ENCODE results near the gene CCT6A. TPM values are rescaled to one million over a fixed set of nuclear protein-coding genes. Genes with fewer than 3 reads are reported as not detected.
"Not testable (repeated sequence)": the region's sequence is repeated elsewhere in the genome, so short reads cannot be mapped to it uniquely, and the experiment has no call there.

CCT6A gene
- total RNA-seq (ENCODE audit: insufficient read depth, low replicate concordance), result 148 TPM

- DNase-seq (ENCODE audit: low spot score), result peak; percentile 99
Observed at GRCh38 chr7:56051339-56052191, at the start of gene CCT6A, which contains the start of gene PSPH. Gene CCT6A, plus strand, starts transcription at chr7:56051765. Its CDS starts 84 bp downstream, at chr7:56051849. Gene PSPH, minus strand, starts transcription at chr7:56051444. Its CDS starts 30,232 bp downstream, at chr7:56021212.

- no peak for DNase-seq (ENCODE audit: low spot score)
Observed at GRCh38 chr7:56003749-56004148, 47.8 kb upstream of the CCT6A start.

- no peak for DNase-seq (ENCODE audit: low spot score)
Observed at GRCh38 chr7:56007167-56007652, 44.4 kb upstream of the CCT6A start.

GRCh38 chr7:56007891-56008290, 43.7 kb upstream of the CCT6A start:
- no peak for DNase-seq (ENCODE audit: low spot score)

GRCh38 chr7:56009695-56010094, 41.9 kb upstream of the CCT6A start:
- no peak for DNase-seq (ENCODE audit: low spot score)

GRCh38 chr7:56017015-56017414, 34.5 kb upstream of the CCT6A start:
- DNase-seq (ENCODE audit: low spot score), result not testable (repeated sequence)

GRCh38 chr7:56019501-56019900, 32.1 kb upstream of the CCT6A start:
- no peak for DNase-seq (ENCODE audit: low spot score)

GRCh38 chr7:56023500-56023899, 28.1 kb upstream of the CCT6A start:
- no peak for DNase-seq (ENCODE audit: low spot score)

- peak; percentile 30 for DNase-seq (ENCODE audit: low spot score)
Observed at GRCh38 chr7:56026538-56026937, 25.0 kb upstream of the CCT6A start.

GRCh38 chr7:56028942-56029630, 22.5 kb upstream of the CCT6A start:
- no peak for DNase-seq (ENCODE audit: low spot score)

GRCh38 chr7:56030340-56030739, 21.2 kb upstream of the CCT6A start:
- no peak for DNase-seq (ENCODE audit: low spot score)

GRCh38 chr7:56031556-56031955, 20.0 kb upstream of the CCT6A start:
- DNase-seq (ENCODE audit: low spot score), result not testable (repeated sequence)

GRCh38 chr7:56032578-56032977, 19.0 kb upstream of the CCT6A start:
- DNase-seq (ENCODE audit: low spot score), result not testable (repeated sequence)

GRCh38 chr7:56033671-56034432, 17.7 kb upstream of the CCT6A start:
- DNase-seq (ENCODE audit: low spot score), result peak; percentile 88

- no peak for DNase-seq (ENCODE audit: low spot score)
Observed at GRCh38 chr7:56040730-56041129, 10.8 kb upstream of the CCT6A start.

- DNase-seq (ENCODE audit: low spot score), result not testable (repeated sequence)
Observed at GRCh38 chr7:56045758-56046157, 5.8 kb upstream of the CCT6A start.

- peak; percentile 88 for DNase-seq (ENCODE audit: low spot score)
Observed at GRCh38 chr7:56046721-56047445, 4.7 kb upstream of the CCT6A start.

- DNase-seq (ENCODE audit: low spot score), result not testable (repeated sequence)
Observed at GRCh38 chr7:56047446-56048116, 4.0 kb upstream of the CCT6A start.

- peak; percentile 40 for DNase-seq (ENCODE audit: low spot score)
Observed at GRCh38 chr7:56048245-56048644, 3.3 kb upstream of the CCT6A start.

GRCh38 chr7:56048763-56049162, 2.8 kb upstream of the CCT6A start:
- not testable (repeated sequence) for DNase-seq (ENCODE audit: low spot score)

GRCh38 chr7:56051053-56051338, 569 bp upstream of the CCT6A start:
- DNase-seq (ENCODE audit: low spot score), result no peak
